ENCODE results near the gene VNN1.
A peak's percentile ranks its signal among the peaks of the same experiment; 100 is the strongest.
"Not testable (repeated sequence)": the region's sequence is repeated elsewhere in the genome, so short reads cannot be mapped to it uniquely, and the experiment has no call there.

The VNN1 gene

DNA sequence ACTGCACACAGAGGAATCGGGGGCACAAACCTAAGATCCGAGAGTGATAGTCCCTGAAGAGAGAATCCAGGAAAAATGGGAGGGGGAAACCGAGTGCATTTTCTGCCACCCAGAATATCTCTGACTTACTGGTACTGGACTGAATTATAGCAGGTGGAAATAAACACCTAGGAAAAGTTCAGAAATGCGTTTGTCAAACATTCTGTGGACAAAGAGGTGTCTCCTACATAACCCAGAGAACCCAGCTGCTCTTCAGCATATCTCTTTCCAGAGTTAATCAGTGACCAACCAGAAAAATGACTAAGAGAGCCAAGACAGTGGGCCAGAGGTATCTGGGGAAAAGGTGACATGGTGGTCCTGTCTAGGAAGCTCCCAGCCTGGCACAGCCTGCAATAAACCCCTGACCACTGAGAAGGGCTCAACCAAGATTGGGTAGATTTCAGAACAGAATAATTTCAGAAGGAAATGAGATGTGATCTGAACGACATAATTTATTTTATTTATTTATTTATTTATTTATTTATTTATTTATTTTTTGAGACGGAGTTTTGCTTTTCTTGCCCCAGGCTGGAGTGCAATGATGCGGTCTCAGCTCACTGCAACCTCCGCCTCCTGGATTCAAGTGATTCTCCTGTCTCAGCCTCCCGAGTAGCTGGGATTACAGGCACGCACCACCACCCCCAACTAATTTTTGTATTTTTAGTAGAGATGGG is 6.0 kb upstream of the VNN1 start:
- no peak for DNase-seq

DNA sequence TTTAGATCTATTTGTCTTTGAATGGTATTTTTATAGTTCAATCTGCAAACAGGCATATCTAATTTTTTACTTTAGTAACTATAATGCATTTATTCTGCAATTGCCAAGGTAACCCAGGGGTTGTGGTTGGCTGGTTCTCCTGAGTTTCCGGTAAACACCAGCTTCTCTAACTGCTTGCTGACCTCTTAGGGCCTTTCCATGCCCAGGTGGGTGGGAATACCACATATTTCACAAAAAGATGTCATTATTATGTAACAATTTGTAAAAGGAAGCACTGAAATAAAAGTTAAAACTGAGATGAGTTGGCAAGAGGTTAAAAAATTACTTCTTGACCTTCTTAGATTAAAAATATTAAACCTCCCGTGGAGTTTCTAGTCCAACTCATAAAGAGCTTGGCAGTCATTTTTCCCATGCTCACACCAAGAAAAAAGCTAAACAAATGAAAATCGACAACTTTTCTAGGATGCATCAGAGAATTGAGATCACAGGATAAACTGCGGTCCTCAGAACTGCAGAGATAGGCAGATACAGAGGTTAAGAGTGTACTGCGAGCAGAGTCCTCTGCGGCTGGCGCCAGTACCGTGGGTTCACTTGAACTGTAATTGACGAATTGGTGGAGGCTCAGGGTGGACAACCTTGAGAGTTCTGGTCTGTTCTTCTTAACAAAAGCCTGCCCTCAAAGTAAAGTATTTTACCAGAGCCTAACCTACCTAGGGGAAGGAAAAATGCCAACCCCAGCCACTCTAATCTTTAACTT is 2.2 kb upstream of the VNN1 start:
- no peak for DNase-seq

DNA sequence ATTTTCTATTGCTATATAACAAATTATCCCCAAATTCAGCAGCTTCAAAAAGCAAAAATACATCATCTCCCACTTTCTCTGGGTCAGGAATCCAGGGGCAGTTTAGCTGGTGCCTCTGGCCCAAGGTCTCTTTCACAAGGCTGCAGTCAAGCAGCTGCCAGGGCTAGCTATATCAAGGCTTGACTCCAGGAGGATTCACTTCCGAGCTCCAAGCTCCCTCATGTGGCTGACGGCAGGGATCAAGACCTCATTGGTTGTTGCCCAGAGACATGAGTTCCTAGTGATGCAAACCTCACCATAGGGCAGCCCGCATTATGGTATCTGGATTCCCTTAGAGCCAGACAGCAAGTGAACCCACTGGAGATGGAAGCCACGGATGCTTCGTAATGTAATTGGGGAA is 1.3 kb upstream of the VNN1 start:
- peak; percentile 50 for DNase-seq

DNA sequence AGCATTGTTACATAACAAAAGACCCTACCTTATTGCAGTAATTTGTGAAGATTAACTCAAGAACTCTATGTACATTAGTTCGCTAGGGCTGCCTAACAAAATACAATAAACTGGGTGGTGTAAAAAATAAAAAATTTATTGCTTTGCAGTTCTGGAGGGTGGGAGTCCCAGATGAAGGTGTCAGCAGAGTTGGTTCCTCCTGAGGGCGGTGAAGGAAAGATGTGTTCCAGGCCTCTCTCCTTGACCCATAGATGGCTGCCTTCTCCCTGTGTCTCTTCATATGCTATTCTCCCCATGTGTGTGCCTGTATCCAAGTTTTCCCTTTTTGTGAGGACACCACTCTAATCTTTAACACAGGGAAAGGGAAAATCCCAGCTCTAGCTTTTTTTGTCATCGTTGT is 305 bp upstream of the VNN1 start:
- no peak for DNase-seq

DNA sequence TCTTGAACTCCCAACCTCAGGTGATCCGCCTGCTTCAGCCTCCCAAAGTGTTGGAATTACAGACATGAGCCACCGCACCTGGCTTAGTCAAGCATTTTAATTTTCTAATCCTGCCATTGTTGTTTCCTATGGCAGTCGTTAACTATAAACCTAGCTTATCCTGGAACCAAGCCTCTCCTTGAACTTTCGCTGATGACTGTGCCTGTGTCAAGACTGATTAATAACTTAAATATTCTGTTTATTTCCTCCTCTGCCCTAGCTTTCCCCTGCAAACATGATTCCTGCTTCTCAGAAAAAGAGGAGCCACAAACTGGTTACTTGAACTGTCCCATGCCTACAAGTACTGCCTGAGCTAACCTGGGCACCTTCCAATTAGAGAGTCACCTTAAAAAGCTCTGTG is 1.5 kb downstream of the VNN1 start:
- no peak for DNase-seq

DNA sequence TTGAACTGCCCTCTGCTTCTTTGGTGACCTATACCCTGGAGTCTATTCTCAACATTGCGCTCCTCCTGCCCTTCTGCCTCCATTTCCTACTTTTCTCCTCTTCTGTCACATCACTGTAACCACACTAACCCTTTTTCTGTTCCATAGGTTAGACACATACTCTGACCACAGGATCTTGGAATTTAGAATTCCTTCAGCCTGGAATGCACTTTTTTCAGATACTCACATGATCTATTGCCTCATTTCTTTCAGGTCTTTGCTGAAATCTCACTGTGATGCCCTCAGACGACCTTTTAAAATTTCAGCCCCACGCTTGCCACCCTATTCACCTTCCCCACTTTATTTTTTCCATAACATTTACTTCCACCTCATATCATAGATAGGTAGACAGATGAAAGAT is 5.1 kb downstream of the VNN1 start:
- no peak for DNase-seq

DNA sequence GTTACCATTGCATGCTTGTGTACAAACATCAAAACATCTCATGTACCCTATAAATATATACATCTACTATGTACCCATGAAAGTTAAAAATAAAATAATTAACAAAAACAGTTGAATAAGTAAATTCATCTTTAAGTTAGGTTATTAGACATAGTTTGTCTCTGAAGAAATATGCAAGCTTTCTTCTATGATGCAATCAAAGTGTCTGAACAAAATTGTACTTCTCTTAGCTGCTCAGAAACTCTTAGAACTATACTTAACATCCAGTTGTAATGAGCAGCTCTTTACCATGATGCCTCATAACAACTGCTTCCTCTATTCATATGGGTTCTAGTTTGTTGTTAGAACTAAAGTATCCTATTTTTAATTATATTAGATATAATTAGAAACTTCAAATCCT is 5.9 kb downstream of the VNN1 start:
- DNase-seq, result no peak

DNA sequence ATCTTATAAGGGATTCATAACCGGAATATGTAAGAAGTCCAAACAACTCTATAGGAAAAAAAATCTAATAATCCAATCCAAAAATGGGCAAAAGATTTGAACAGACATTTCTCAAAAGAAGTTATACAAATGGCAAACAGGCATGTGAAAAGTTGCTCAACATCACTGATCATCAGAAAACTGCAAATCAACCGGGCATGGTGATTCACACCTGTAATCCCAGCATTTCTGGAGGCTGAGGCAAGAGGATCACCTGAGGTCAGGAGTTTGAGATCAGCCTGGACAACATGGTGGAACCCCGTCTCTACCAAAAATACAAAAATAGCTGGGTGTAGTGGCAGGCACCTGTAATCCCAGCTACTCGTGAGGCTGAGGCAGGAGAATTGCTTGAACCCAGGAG is 7.1 kb downstream of the VNN1 start:
- DNase-seq, result not testable (repeated sequence)

DNA sequence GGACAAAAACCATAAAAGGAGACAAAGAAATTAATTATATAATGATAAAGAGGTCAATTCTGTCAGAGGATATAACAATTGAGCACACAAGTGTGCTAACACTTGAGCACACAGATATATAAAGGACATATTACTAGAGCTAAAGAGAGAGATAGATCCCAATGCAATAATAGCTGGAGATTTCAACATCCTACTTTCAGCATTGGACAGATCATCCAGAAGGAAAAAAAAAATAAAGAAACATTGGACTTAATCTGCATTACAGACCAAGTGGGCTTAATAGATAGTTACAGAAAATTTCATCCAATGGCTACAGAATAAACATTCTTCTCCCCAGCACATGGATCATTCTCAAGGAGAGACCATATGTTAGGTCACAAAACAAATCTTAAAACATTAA is 9.9 kb downstream of the VNN1 start:
- DNase-seq, result no peak

DNA sequence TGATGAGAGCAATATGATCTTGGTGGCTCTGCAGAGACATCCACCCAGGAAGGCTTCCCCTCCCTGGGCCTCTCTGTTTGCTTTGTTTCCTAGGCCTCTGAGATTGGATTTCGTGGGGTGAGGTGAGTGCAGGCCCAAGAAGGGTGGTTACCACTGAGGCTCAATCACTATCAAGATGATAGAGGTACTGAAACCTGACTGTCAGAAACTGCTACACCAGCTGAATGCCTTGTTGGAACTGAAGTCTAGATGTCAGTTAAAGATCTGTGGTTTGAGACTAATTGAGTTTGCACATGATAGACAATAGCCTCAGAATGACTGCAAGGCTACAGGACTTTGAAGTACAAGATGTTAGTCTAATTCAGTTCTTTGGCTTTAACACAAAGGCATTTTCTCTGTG is 15.2 kb downstream of the VNN1 start:
- DNase-seq, result no peak

DNA sequence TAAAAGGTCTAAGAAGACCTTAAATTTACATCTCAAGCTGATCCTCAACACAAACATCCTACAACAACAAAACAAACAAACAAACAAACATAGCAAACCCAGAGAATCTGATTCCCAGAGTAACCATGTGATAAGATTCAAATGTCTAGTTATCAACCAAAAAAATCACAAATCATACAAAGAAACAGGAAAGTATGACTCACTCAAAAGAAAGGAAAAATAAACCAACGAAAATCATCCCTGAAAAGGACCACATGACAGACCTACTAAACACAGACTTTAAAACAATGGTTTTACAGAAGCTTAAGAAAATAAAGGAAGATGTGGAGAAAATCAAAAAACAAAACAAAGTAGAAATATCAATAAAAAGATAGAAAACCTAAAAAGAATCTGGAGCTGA is 18.1 kb downstream of the VNN1 start:
- DNase-seq, result no peak

DNA sequence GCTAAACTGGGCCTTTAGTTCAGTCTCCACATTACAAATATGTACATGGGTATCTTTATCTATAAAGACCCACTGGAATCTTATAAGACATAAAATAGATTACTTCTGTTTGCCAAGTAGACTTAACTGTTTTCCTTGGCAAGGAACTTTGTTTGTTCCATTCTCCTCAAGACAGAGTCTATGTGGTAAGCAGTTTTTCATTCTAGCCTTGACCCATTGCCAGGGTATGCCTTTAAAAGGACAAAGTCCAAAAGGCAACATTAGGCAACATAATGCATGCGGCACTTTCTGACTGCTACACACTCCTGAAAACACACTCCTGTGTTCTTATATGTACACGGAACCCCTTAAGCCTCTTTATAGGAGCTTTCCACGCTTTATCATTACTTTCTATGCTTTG is 20.4 kb downstream of the VNN1 start:
- DNase-seq, result no peak

DNA sequence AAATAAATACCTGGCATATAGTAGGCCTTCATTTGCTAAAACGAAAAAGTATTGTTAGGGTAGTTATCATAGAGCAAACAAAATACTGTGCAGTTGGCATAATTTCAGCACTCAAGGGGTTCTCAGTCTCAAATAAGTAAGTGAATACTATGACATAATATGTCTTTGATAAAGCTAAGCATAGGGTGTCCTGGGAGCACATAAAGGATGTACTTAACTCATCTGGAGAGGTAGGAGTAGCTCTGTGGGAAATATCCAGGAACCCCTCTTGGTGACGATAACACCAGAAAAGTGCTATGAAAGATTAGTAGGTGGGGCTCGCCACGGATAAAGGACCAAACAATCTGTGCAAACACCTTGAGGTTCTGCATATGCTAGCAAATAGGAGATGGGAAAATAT is 23.2 kb downstream of the VNN1 start:
- DNase-seq, result no peak

DNA sequence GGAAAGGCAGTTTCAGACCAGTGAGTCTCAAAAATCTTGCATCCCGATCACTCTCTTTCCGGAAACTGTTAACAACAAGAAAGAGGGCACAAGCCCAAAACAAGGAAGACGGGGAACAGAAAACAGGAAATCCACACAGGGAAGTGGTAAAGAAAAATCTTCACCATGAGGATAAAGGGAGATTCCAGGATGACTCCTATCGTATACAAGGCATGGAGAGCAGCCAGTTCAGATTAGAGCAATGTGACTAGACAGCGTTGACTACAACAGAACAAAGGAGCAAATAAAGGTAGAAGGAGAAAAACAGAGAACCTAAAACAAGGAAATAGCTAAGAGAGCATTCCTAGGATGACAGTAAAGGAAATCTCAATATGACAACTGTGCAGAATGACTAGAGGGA is 26.5 kb downstream of the VNN1 start:
- no peak for DNase-seq

DNA sequence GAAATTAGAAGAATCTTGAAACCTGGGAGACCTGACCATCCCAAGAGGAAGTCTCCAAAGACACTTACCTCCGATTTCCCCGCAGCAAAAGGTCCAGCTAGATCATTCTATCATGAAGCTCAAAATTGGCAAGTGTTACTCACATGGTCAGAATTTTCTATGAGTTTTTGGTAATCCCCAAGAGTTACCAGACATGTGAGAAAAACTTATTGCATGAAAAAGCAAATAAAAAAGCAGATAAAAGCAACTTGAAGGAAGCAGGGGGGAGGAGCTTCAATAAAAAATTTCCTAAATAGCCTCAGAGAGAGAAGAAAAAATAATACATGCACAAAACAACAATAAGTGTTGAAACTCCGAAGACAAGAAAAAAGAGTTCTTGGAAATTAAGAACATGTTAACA is 27.3 kb downstream of the VNN1 start:
- no peak for DNase-seq

DNA sequence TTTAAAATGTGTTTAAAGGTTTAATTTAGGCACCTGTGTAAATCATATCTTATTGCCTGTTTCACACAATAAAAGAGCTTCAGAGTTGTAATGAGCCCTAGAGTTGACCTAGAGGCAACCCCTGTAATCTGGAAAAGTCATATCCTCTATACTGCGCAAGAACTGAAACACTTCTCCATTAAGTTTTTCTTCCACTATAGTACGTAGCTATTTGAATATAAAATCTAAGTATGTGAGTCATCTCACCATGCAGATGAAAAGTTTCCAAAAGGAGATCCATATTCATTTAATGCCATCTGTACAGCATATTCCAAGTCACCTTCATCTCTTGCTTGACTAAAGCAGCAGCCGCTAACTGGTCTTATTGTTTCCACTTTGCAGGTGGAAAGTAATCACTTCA is 28.8 kb downstream of the VNN1 start:
- no peak for DNase-seq

DNA sequence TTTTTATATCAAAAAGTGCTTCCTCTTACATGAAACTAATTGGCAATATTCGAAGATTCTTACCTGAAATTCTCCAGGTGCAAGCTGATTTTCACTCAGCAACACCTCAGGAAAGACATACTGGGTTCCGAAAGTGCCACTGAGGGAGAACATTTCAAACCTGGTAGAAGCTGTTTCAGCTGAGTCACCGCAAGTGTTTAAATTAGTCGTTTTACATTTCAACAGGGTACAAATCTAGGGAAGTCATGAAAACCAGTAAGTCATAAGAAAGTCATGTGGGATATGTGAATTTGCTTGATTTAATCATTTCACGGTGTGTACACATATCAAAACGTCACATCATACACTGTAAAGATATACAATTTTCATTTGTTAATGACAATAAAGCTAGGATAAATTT is 29.6 kb downstream of the VNN1 start:
- DNase-seq, result no peak

DNA sequence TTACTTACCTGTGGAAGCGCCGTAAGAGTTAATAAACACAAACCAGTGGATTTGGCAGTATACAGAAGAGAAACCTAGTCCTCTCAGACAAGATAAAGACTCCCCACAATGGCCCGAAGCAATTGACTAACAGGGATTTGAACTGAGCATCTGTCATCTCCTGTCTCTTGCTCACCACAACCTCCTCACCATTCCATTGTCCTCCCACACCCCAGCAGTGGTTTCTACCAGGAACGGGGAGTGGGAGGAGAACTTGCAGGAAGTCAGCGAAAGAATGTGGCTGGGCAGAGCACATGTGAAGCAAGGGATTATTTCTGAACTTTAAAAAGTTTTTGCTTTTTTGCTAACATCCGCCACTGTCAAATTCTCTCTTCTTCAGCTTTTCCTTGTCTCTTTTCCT is 30.3 kb downstream of the VNN1 start:
- DNase-seq, result no peak

DNA sequence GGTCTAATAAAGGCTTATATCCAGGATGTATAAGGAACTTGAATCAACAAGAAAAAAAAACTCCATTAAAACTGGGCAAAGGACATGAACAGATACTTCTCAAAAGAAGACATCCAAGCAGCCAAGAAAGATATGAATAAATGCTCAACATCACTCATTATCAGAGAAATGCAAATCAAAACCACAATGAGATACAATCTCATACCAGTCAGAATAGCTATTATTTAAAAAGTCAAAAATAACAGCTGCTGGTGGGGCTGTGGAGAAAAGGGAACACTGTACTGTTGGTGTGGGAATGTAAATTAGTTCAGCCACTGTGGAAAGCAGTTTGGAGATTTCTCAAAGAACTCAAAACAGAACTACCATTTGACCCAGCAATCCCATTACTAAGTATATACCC is 34.8 kb downstream of the VNN1 start:
- DNase-seq, result not testable (repeated sequence)

DNA sequence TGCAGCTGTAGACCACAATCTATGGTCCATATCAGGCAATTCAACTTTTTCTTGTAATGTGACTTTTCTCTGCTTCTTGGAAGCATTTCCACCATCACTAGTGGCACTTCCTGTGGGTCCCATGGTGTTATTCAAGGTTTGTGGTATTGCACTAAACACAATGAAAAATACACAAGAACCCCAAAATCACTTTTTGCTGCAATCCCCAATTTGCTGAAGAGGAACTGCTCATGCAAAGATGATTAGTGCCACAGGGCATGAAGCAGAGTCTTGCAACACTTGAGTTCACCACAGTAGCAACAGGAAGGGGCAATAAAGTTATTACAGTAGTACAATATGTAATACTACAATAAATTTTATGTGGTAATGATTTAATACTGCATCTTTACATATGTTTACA is 38.1 kb downstream of the VNN1 start:
- no peak for DNase-seq

DNA sequence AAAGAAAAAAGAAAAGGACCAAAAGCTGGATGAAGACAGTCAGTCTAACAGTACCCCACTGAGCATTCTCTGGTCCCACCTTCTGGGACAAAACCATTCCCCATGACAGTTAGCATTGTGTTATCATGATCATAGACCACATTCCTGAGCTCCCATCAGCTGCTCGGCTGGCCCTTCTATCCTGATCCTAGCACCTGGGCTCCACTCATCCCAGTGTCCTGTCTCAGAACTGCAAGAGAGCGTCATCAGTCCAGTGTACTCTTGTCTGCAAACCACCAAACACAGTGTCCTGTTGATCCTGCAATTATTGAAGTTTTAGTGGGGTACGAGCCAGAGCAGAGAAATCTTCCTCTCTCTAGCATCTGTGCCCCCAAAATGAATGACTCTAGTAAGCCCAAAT is 38.9 kb downstream of the VNN1 start:
- DNase-seq, result no peak

DNA sequence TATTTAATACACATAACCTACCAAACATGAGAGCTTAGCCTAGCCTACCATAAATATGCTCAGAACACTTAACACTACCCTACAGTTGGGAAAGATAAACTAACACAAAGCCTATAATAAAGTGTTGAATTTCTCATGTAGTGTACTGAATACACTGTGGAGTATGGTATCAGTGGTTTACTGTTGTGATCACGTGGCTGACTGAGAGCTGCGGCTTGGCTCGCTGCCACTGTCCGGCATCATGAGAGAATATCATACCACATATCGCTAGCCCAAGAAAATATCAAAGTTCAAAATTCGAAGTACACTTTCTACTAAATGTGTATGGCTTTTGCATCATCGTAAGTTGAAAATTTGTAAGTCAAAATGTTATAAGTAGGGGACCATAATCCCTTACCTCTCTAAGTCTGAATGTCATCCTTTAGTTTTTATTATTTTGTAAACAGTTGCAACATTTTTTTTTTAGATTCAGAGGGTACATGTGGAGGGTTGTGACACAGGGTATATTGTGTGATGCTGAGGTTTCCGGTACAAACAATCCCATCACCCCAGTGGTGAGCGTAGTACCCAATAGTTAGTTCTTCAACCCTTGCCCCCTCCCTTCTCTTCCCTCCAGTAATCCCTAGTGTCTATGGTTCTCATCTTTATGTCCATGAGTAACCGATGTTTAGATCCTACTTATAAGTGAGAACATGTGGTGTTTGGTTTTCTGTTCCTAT is 40.3 kb downstream of the VNN1 start:
- peak; percentile 39 for DNase-seq

DNA sequence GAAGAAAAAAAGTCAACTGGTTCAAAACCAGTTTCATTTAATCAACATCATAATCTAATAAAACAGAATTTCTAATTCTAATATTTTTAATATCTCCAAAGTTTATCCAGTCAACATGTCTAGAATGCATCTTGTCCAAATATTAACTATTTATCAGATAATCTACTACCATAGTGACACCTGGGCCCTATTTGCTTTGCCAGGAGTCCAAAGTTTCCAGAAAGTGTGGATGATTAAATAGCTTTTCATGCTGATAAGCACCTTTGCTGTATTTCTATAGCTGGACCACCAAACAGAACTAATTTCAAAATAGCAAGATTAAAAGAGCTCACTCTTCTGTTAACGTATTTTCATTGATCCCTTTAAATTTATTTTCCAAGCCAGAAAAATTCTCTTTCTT is 42.6 kb downstream of the VNN1 start:
- no peak for DNase-seq

DNA sequence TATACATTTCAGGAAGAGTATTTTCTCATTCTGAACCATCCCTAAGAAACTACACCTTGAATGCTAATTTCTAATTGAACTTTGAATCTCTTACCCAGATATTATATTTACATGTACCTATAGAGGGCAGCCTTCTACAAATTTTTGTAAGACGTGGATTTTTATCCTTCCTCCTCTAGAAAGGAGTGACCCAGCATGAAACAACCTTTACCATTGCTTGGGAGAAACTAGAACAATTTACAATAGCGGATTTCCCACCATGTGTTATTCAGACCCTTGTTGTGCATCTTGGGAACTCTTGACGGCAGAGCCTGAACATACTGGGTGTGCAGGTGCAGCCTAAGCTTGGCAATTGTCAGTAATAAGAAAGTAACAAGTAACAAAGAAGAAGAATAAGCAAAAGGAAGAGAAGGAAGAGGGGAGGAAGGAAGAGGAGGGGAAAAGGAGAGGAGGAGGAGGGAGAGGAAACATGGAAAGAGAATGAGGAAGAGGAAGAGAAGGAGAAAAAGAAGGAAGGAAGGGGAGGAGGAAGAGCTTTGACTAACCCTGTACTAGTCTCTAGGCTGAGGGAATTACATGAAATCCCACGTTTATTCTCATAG is 44.1 kb downstream of the VNN1 start:
- no peak for DNase-seq

Data from DMS153 (cell line).